Lower lobe of right lung (tissue), 2 donors: ENCODE data around the gene UBE2E3. TPM values are rescaled to one million over a fixed set of nuclear protein-coding genes. Genes with fewer than 3 reads are reported as not detected.

Source experiments
- ATAC-seq, 2 donors: fragments of 200-7000 bp; cut with Tn5 transposase; one replicate each; pipeline ENCODE4 v1.9.1; 2020 to 2022; ENCODE audit warnings: mild to moderate bottlenecking in 2 of 2, moderate library complexity in 2 of 2
- DNase-seq: peaks from one replicate; pipeline ENCODE4 v3.0.0-alpha.2; 2020
- H3K27ac ChIP-seq: fragments of 200-600 bp; one replicate; pipeline ENCODE4 v1.8.0; 2022
- H3K27me3 ChIP-seq: fragments of 200-600 bp; one replicate; pipeline ENCODE4 v1.8.0; 2022; ENCODE audit warnings: low read depth
- H3K36me3 ChIP-seq: fragments of 200-600 bp; one replicate; pipeline ENCODE4 v1.8.0; 2022; ENCODE audit warnings: mild to moderate bottlenecking
- H3K4me1 ChIP-seq: fragments of 200-600 bp; one replicate; pipeline ENCODE4 v1.8.0; 2022
- H3K4me3 ChIP-seq: fragments of 200-600 bp; one replicate; pipeline ENCODE4 v1.8.0; 2022; ENCODE audit warnings: mild to moderate bottlenecking
- H3K9me3 ChIP-seq: fragments of 200-600 bp; one replicate; pipeline ENCODE4 v1.8.0; 2022
- intact Hi-C: fragments of 100-400 bp; cut with DNase I; formaldehyde crosslinking; loops from one replicate; pipeline ENCODE4 v1.11.0; 2022
- total RNA-seq: library from RNA; stranded (reverse); fragmentation: NEBNext Ultra II Directional; extraction: Animal tissue kit (Norgen Biotek cat#: 25700); gene quantifications from one replicate; pipeline ENCODE4 v1.2.1, GENCODE V29; 2021
- TF ChIP-seq, protein P1 (sequence below): fragments of 200-600 bp; IDR thresholded peaks from one replicate; pipeline ENCODE4 v1.8.0; 2022; ENCODE audit warnings: antibody characterized with exemption, mild to moderate bottlenecking
- donor health status: DM: no; HTN: yes; CAD: no; lungs with severe emphysema.

Gene UBE2E3
- total RNA-seq, 1 donor from 2014 or later: 39.7 TPM

DNA sequence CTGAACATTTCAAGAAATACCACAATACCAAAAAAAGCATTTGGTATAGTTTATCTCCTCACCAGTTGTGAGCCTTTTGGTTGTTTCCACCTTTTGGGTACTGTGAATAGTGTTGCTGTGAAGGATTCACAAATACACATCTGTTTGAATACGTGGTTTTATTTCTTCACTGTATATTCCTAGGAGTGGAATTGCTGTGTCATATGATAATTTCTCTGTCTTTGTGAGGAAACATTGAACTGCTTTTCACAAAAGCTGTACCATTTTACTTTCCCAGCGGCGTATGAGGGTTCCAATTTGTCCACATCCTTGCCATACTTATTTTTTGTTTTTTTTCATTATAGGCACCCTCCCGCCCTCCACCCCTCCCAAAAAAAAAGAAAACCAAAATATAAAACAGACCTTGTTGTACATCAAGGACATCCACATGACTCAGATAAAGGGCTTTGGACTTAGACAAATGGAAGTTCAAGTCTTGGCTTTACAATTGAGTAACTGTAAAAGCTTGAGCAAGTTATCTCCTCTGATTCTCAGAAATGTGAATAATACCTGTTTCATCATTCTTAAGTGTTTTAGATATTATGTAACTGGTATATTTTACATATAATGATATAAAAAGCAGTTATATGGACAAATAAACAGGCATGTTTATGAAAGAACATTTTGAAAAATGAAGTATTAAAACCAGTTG, 19.0 kb downstream of the UBE2E3 start:
- Histone ChIP-seq H3K4me3 (no peak overlapping the region), H3K27ac (no peak overlapping the region), H3K9me3 (no peaks in the 10 kb centered on the region), H3K36me3 (no peaks in the 10 kb centered on the region), H3K4me1 (no peaks in the 10 kb centered on the region), H3K27me3 (no peaks in the 10 kb centered on the region)
- ATAC-seq (no peak), DNase-seq (no peak)
- intact Hi-C loops: no loop called here
- TF ChIP-seq, protein P1, sequence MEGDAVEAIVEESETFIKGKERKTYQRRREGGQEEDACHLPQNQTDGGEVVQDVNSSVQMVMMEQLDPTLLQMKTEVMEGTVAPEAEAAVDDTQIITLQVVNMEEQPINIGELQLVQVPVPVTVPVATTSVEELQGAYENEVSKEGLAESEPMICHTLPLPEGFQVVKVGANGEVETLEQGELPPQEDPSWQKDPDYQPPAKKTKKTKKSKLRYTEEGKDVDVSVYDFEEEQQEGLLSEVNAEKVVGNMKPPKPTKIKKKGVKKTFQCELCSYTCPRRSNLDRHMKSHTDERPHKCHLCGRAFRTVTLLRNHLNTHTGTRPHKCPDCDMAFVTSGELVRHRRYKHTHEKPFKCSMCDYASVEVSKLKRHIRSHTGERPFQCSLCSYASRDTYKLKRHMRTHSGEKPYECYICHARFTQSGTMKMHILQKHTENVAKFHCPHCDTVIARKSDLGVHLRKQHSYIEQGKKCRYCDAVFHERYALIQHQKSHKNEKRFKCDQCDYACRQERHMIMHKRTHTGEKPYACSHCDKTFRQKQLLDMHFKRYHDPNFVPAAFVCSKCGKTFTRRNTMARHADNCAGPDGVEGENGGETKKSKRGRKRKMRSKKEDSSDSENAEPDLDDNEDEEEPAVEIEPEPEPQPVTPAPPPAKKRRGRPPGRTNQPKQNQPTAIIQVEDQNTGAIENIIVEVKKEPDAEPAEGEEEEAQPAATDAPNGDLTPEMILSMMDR: no peak

DNA sequence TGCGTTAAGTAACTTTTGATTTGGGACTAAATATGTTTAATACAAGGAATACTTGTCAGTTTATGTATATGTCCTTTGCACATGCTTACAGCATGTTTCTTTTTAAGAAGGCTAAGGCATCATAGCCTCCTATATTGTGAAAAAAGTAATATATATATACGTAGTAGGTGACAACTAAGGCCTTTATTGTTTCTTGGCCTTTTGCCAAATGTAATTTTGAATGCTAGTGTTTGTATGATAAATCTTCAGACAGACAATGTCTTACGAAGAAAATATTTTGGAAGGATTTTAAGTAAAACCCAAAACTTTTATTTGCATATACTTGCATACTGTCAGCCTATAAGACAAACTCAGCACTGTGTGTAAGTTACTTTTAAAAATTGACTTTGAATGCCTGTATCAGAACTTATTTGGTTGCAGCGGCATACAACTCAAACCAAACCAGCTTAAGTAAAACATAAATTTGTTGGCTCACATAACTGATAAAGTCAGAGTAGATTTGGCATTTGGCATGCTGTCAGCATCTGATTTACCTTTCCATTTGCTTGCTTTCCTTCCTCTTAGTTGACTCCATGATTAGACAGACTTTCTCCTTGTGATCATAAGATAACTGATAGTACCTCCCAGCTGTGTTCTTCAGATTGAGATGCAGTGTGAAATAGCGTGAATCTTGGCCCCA, 24.4 kb downstream of the UBE2E3 start:
- H3K9me3 ChIP-seq: no peaks in the 10 kb centered on the region
- ATAC-seq (no peak), DNase-seq (no peak)
- H3K27ac ChIP-seq: no peak overlapping the region
- intact Hi-C loops: no loop called here
- no peaks in the 10 kb centered on the region for H3K36me3 ChIP-seq
- H3K27me3 ChIP-seq: no peaks in the 10 kb centered on the region
- no peak overlapping the region for H3K4me3 ChIP-seq
- no peaks in the 10 kb centered on the region for H3K4me1 ChIP-seq
- TF ChIP-seq, protein P1: no peak

DNA sequence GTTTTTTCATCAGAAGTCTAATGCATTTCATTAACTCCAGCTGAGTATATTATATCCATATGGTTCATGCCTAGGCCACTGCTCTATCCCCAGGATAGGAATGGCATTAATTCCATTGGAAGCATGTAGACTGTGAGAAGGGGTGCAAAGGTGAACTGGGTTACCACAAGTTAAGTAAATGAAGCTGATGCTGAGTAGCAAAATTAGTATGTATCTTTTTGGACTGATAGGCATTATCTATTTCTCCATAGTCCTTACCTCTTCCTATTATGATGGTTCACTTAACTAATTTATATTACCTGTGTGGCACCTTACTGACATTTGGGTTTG, 24.9 kb downstream of the UBE2E3 start:
- no peak overlapping the region for H3K4me3 ChIP-seq
- H3K27ac ChIP-seq: no peak overlapping the region
- no peaks in the 10 kb centered on the region for H3K27me3 ChIP-seq
- no peaks in the 10 kb centered on the region for H3K4me1 ChIP-seq
- no peaks in the 10 kb centered on the region for H3K9me3 ChIP-seq
- TF ChIP-seq, protein P1: no peak
- intact Hi-C loops: no loop called here
- ATAC-seq: no peak
- no peaks in the 10 kb centered on the region for H3K36me3 ChIP-seq
- no peak for DNase-seq

DNA sequence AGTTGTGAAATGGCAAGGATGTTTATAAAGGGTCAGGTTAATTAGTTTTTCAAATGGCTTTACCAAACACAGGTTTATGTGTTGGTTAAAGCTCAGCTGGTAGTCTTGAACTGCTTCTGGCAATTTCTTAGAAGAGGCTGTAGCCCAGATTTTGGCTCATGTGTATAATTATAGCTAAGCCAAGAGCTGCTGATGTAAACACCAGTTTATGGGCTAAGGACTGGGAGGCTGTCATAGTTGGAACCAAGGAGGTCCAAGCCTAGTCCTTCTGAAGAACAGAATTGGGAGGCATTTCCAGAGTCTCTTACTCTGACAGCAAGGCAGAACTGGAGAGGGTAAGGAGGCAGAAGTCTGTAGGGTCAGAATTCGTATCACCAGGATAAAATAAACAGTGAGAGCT, 25.4 kb downstream of the UBE2E3 start:
- Histone ChIP-seq H3K4me3 (no peak overlapping the region), H3K27ac (no peak overlapping the region), H3K36me3 (no peaks in the 10 kb centered on the region), H3K27me3 (no peaks in the 10 kb centered on the region), H3K9me3 (no peaks in the 10 kb centered on the region), H3K4me1 (peaks cover 4% of the 10 kb centered on the region)
- ATAC-seq: no peak
- no peak for DNase-seq
- TF ChIP-seq, protein P1: no peak
- intact Hi-C loops: no loop called here

DNA sequence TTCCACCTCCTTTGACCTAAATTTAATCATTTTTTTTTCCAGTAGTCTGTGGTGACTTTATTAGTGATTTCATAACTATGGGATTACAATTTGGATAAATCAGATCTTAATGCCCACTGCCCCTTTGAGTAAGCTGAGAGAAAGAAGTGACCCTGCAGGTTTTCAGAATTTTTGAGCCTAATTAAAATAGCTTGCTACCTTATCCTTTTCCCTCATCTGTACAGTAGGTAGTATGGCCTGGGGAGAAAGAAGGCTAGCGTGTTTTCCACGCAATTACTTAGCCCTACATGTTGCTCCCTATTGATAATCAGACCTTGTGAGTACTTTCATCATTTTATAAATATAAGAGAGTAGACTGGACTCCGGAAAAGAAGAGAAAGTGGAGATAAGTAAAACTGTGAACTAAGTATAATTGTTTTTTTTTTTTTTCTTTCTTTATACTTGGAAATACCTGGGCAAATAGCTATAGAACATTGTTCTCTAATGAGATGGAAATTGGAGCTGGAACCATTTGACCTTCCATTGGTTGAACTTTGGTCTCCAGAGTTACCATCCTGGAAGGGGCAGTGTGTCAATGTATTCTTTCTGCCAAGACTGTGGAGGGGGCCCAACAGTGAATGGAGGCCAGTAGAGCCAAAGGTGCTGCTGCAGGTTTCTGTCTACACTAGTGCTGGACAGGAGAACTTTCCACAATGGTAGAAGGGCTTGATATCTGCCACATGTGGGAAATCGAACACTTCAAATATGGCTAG, 26.9 kb downstream of the UBE2E3 start:
- peaks cover 5% of the 10 kb centered on the region for H3K4me1 ChIP-seq

More for the DNA sequence above, 26.9 kb downstream of the UBE2E3 start:
- H3K27me3 ChIP-seq: no peaks in the 10 kb centered on the region
- H3K4me3 ChIP-seq: no peak overlapping the region
- no peak overlapping the region for H3K27ac ChIP-seq
- intact Hi-C loops: no loop called here
- TF ChIP-seq, protein P1: no peak
- ATAC-seq (no peak), DNase-seq (no peak)
- no peaks in the 10 kb centered on the region for H3K36me3 ChIP-seq
- no peaks in the 10 kb centered on the region for H3K9me3 ChIP-seq
